Keratinocyte (primary cell): ENCODE data around the gene GATA2. TPM values are rescaled to one million over a fixed set of nuclear protein-coding genes. Genes with fewer than 3 reads are reported as not detected.
A peak's percentile ranks its signal among the peaks of the same experiment; 100 is the strongest.

Source experiments
- DNase-seq: peaks from one replicate; pipeline ENCODE4 v3.0.0-alpha.2; 2011; ENCODE audit warnings: low read depth, missing footprints, low spot score
- FAIRE-seq: peaks from 2 replicates; lab custom pipeline; 2011; peaks lifted over from hg19 to GRCh38; lab: Jason Lieb, UNC
- H2AFZ ChIP-seq: 2 replicates; pipeline ENCODE4 v1.6.0; 2012; ENCODE audit warnings: low read length, control low read depth, inconsistent platforms; ENCODE audit not compliant: control insufficient read depth
- H3K27ac ChIP-seq: 2 replicates; pipeline ENCODE4 v1.5.1; 2011; ENCODE audit warnings: low read length; ENCODE audit not compliant: control insufficient read depth, insufficient read depth
- H3K27me3 ChIP-seq: 3 replicates; pipeline ENCODE4 v1.6.0; 2011; ENCODE audit warnings: low read length; ENCODE audit not compliant: control insufficient read depth, insufficient read depth; ENCODE audit errors: extremely low read depth
- H3K36me3 ChIP-seq, 2 experiments: 2 replicates in 1 of 2; 3 replicates in 1 of 2; pipeline ENCODE4 v1.5.1; 2011; ENCODE audit warnings: low read length in 2 of 2, mild to moderate bottlenecking in 1 of 2; ENCODE audit not compliant: control insufficient read depth in 2 of 2, insufficient read depth in 2 of 2; ENCODE audit errors: extremely low read depth in 1 of 2
- H3K4me1 ChIP-seq: 3 replicates; pipeline ENCODE4 v1.5.1; 2011; ENCODE audit warnings: low read length; ENCODE audit not compliant: control insufficient read depth, insufficient read depth; ENCODE audit errors: extremely low read depth
- H3K4me2 ChIP-seq: 3 replicates; pipeline ENCODE4 v1.6.0; 2011; ENCODE audit warnings: low read depth, low read length; ENCODE audit not compliant: control insufficient read depth, insufficient read depth; ENCODE audit errors: extremely low read depth
- H3K4me3 ChIP-seq, 3 experiments: fragments of 200-600 bp in 1 of 3; sonication (generic) in 1 of 3; 2 replicates in 2 of 3; 3 replicates in 1 of 3; pipeline ENCODE4 v1.5.1; 2011 to 2016; ENCODE audit warnings: low read length in 3 of 3, mild to moderate bottlenecking in 3 of 3, control low read depth in 2 of 3, inconsistent platforms in 1 of 3, low read depth in 1 of 3, mixed read lengths in 1 of 3, mixed run types in 1 of 3, moderate library complexity in 1 of 3; ENCODE audit not compliant: control insufficient read depth in 2 of 3, insufficient read depth in 2 of 3; ENCODE audit errors: extremely low read depth in 1 of 3
- H3K79me2 ChIP-seq: 2 replicates; pipeline ENCODE4 v1.6.0; 2012; ENCODE audit warnings: low read length; ENCODE audit not compliant: control insufficient read depth, insufficient read depth
- H3K9ac ChIP-seq: 3 replicates; pipeline ENCODE4 v1.6.0; 2011; ENCODE audit warnings: low read length; ENCODE audit not compliant: control insufficient read depth, insufficient read depth; ENCODE audit errors: extremely low read depth
- H3K9me1 ChIP-seq: 3 replicates; pipeline ENCODE4 v1.6.0; 2011; ENCODE audit warnings: low read length; ENCODE audit not compliant: control insufficient read depth, insufficient read depth; ENCODE audit errors: extremely low read depth
- H3K9me3 ChIP-seq: 2 replicates; pipeline ENCODE4 v1.5.1; 2012; ENCODE audit warnings: low read depth, low read length; ENCODE audit not compliant: control insufficient read depth
- H4K20me1 ChIP-seq: 3 replicates; pipeline ENCODE4 v1.6.0; 2011; ENCODE audit warnings: low read length; ENCODE audit not compliant: control insufficient read depth, insufficient read depth; ENCODE audit errors: extremely low read depth
- CTCF ChIP-seq, 3 experiments: IDR thresholded peaks in 1 of 3; conservative IDR thresholded peaks in 1 of 3; optimal IDR thresholded peaks in 1 of 3; 2 replicates in 2 of 3; 3 replicates in 1 of 3; pipeline versions ENCODE3 to v1.5.1; 2011; ENCODE audit warnings: low read length in 3 of 3, mild to moderate bottlenecking in 3 of 3, moderate library complexity in 2 of 3, control low read depth in 1 of 3, inconsistent platforms in 1 of 3; ENCODE audit not compliant: insufficient read depth in 2 of 3; ENCODE audit errors: extremely low read depth in 1 of 3
- EZH2 ChIP-seq: IDR thresholded peaks from one replicate; pipeline ENCODE4 v1.6.1; 2012; ENCODE audit warnings: inconsistent platforms, mild to moderate bottlenecking, low read length, moderate library complexity
- dilution Hi-C: fragments of 300-500 bp; cut with MboI; formaldehyde crosslinking; loops from one replicate; pipeline ENCODE4 v1.7.0; 2020; ENCODE audit warnings: low sequenced_read_pairs; ENCODE audit not compliant: extremely low pct_ligation_motif_present
- polyA plus RNA-seq, 5 experiments: library from polyadenylated mRNA; depleted of rRNA in 3 of 5; stranded (reverse) in 3 of 5; stranded (forward) in 1 of 5; unstranded in 1 of 5; fragments of >200 nt; gene quantifications; 1 replicate in 1 of 5; 2 replicates in 3 of 5; 3 replicates in 1 of 5; pipeline versions ENCODE4 v1.2.1 to v1.2.3, GENCODE V29; 2011 to 2012; ENCODE audit warnings: missing spikeins in 2 of 5, low read depth in 1 of 5, low replicate concordance in 1 of 5

Gene GATA2
- polyA plus RNA-seq, 1 donor (not counting 4 experiments of a cell fraction or from before 2014, with no cell fraction given), result not detected

GRCh38 chr3:128483657-128484403 lies 9.2 kb downstream of the GATA2 start:
- dilution Hi-C loops, result no loop called here
- Histone ChIP-seq H3K9ac (no peak overlapping the region), H3K27ac (no peak overlapping the region), H3K36me3 (no peaks in the 10 kb centered on the region), H2AFZ (no peak overlapping the region), H4K20me1 (peaks cover 6% of the 10 kb centered on the region), H3K4me3 (no peak overlapping the region), H3K27me3 (peaks cover 92% of the 10 kb centered on the region), H3K79me2 (no peaks in the 10 kb centered on the region), H3K4me2 (no peak overlapping the region), H3K9me1 (no peaks in the 10 kb centered on the region), H3K4me1 (peaks cover 16% of the 10 kb centered on the region), H3K9me3 (no peaks in the 10 kb centered on the region)
- DNase-seq (no peak), FAIRE-seq (no peak)
- TF ChIP-seq CTCF (optimal IDR thresholded peaks at IDR 0.05 in 1 of 3, IDR thresholded peaks at IDR 0.05 in 1 of 3, conservative IDR thresholded peaks at IDR 0.05 in 1 of 3; ENCODE audit: extremely low read depth in 1 of 3, insufficient read depth in 2 of 3, low read length in 3 of 3), result no peak
- TF ChIP-seq EZH2, result peak; percentile 84

GRCh38 chr3:128482666-128483656 lies 10.0 kb downstream of the GATA2 start:
- Histone ChIP-seq H3K4me1 (peaks cover 12% of the 10 kb centered on the region), H3K9me3 (no peaks in the 10 kb centered on the region), H3K27me3 (peaks cover 84% of the 10 kb centered on the region), H2AFZ (no peak overlapping the region), H3K27ac (no peak overlapping the region), H3K36me3 (no peaks in the 10 kb centered on the region), H3K9ac (no peak overlapping the region), H3K4me2 (peak overlapping the region; percentile 22), H3K79me2 (no peaks in the 10 kb centered on the region), H3K9me1 (no peaks in the 10 kb centered on the region), H4K20me1 (peaks cover 6% of the 10 kb centered on the region), H3K4me3 (no peak overlapping the region)
- DNase-seq (no peak), FAIRE-seq (no peak)
- no peak for TF ChIP-seq EZH2
- no peak for TF ChIP-seq CTCF (optimal IDR thresholded peaks at IDR 0.05 in 1 of 3, IDR thresholded peaks at IDR 0.05 in 1 of 3, conservative IDR thresholded peaks at IDR 0.05 in 1 of 3; ENCODE audit: extremely low read depth in 1 of 3, insufficient read depth in 2 of 3, low read length in 3 of 3)
- dilution Hi-C loops, result no loop called here
